OCI-LY3 (cell line): ENCODE results near the gene MLEC.

Source experiments
- CTCF ChIP-seq: fragments of 200-600, 300-600 bp; sonication (generic); IDR thresholded peaks from 2 replicates; pipeline ENCODE4 v1.5.1; 2014; ENCODE audit warnings: antibody characterized with exemption, low read length, low read depth
- EZH2phosphoT487 ChIP-seq: fragments of 200-600 bp; shearing (Covaris generic); IDR thresholded peaks from 2 replicates; pipeline ENCODE4 v1.6.1; 2018; ENCODE audit warnings: antibody characterized with exemption, mixed run types, low read depth

- TF ChIP-seq CTCF = no peak
- no peak for TF ChIP-seq EZH2phosphoT487
Measured at GRCh38 chr12:120651821-120652220, 35.1 kb upstream of the MLEC start.
